Activated T-helper 2 cell treated with anti-CD3 and anti-CD28 coated beads, Interferon-gamma antibody, Interleukin-2, Interleukin-4, amounts not matched to agents 10 μg/mL and 5 μg/mL and 100 μg/mL, durations not matched to agents 14 hours and 24 hours and 36 hours (primary cell): ENCODE measurements around the gene CDC34. TPM values are rescaled to one million over a fixed set of nuclear protein-coding genes. Genes with fewer than 3 reads are reported as not detected.

Experiments
- DNase-seq: peaks from one replicate; pipeline ENCODE4 v3.0.0; 2021; ENCODE audit warnings: low spot score
- H3K27ac Mint-ChIP-seq: one replicate; pipeline ENCODE4 v1.8.0; 2021; ENCODE audit warnings: mixed read lengths
- H3K27me3 Mint-ChIP-seq: one replicate; pipeline ENCODE4 v1.8.0; 2021; ENCODE audit warnings: low read depth, mixed read lengths
- H3K36me3 Mint-ChIP-seq: one replicate; pipeline ENCODE4 v1.8.0; 2021; ENCODE audit warnings: low read depth, mixed read lengths
- H3K4me1 Mint-ChIP-seq: one replicate; pipeline ENCODE4 v1.8.0; 2021; ENCODE audit warnings: low read depth, mixed read lengths
- H3K4me3 Mint-ChIP-seq: one replicate; pipeline ENCODE4 v1.8.0; 2021; ENCODE audit warnings: low read depth, mild to moderate bottlenecking, moderate library complexity, mixed read lengths
- H3K9me3 Mint-ChIP-seq: one replicate; pipeline ENCODE4 v1.8.0; 2021; ENCODE audit warnings: mixed read lengths
- intact Hi-C: fragments of 100-400 bp; cut with micrococcal nuclease; formaldehyde crosslinking; loops from one replicate; pipeline ENCODE4 v1.15.1; 2023
- total RNA-seq: library from RNA; stranded (reverse); gene quantifications from 2 replicates; pipeline ENCODE4 v1.2.3, GENCODE V29; 2022

Gene CDC34
- total RNA-seq, 1 donor from 2014 or later = 53.7 TPM

DNA sequence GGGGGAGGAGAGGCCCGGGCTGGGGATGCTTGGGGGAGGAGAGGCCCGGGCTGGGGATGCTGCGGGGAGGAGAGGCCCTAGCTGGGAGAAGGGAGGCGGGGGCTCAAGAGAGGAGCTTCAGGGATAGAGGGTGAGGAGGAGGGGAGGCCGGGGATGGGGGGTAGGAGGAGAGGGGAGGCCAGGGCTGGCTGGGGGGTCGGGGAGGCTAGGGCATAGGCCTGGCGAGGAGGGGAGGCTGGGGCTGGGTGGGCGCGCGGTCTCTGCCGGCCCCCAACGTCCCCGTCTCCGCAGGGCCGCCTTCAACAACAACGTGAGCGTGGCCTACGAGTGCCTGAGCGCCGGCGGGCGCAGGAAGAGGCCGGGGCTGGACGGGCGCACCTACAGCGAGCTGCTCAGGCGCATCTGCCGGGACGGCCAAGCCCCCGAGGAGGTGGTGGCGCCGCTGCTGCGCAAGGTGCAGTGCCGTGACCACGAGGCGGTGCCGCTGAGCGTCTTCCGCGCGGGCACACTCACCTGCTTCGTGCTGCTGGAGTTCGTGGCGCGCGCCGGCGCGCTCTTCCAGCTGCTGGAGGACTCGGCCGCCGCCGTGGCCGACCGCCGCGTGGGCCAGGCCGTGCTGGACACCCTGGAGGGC lies 12.8 kb upstream of the CDC34 start:
- H3K36me3 Mint-ChIP-seq = peaks cover 6% of the 10 kb centered on the region
- intact Hi-C loops = no loop called here
- no peak overlapping the region for H3K27ac Mint-ChIP-seq
- DNase-seq = no peak
- H3K4me3 Mint-ChIP-seq = no peak overlapping the region
- peaks cover 3% of the 10 kb centered on the region for H3K4me1 Mint-ChIP-seq
- no peaks in the 10 kb centered on the region for H3K27me3 Mint-ChIP-seq
- H3K9me3 Mint-ChIP-seq = no peaks in the 10 kb centered on the region

DNA sequence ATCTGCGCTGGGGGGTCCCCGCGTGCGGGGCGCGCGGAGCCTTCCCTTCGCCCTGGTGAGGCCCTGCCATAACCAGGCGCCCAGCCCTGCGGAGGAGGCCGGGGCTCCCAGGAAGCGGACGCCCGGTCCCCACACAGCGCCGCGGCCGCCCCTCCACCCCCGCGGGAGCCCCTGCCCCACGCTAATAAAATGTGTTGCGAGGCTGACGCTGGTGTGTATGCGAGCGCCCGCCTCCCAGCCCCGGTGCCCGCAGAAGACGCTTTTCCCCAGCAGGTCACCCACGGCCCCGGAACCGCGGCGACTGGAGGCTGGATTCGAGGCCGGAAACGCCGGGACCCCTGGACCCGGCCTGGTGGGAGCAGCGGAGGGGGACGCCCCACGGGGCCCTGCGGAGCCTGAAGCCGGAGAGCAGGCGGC lies 12.1 kb upstream of the CDC34 start:
- H3K27me3 Mint-ChIP-seq = no peaks in the 10 kb centered on the region
- intact Hi-C loops = no loop called here
- H3K27ac Mint-ChIP-seq = no peak overlapping the region
- DNase-seq = no peak
- H3K4me1 Mint-ChIP-seq = peaks cover 3% of the 10 kb centered on the region
- no peaks in the 10 kb centered on the region for H3K9me3 Mint-ChIP-seq
- no peaks in the 10 kb centered on the region for H3K36me3 Mint-ChIP-seq
- no peak overlapping the region for H3K4me3 Mint-ChIP-seq

DNA sequence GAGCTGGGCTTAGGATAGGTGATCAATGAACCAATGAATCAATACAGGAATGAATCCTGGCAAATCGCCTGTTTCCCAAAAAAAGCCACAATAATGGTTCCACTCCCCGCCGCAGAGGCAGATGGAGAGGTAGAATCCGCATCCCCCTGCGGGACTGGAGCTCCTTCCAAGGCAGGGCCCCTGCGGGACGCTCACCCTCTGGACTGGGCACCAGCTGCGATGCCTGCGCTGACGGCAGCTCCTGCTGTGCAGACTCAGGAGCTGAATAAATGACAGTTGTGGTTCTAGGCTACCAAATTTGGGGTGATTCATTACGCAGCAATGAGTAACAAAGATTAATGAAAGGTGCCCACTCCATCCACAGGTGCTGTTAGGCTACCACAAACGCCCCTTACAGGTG lies 8.8 kb upstream of the CDC34 start:
- Mint-ChIP-seq H3K9me3 (no peaks in the 10 kb centered on the region), H3K4me3 (no peak overlapping the region), H3K4me1 (peaks cover 1% of the 10 kb centered on the region), H3K36me3 (no peaks in the 10 kb centered on the region), H3K27me3 (peaks cover 5% of the 10 kb centered on the region), H3K27ac (no peak overlapping the region)
- no peak for DNase-seq
- intact Hi-C loops = no loop called here

DNA sequence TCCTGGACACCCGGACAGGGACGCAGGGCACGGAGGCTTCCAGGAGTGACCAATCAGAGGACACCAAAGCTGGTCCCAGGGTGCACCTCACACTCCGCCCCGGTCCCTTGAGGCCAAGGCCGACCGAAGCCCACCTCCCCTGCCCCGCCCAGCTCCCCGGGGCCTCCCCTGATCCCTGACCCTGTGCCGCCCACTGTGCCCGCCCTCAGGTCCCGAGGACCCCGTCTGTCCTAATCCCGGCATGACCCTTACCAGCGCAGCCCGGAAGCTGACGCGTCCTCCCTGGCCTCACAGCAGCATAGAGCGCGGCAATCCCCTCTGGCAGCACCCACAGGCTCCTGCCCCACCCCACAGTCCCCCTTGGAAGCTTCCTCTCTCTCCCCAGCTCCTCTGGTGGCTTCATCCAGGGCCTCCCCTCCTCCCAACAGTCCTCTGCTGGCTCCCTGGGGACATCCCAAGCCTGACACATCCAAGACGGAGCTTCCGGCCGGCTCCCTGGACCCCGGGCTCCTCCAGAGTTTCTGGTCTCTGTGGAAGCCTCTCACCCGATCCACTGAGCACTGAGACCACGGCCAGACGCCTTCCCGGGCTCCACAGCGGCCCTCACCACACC lies 7.4 kb upstream of the CDC34 start:
- Mint-ChIP-seq H3K27ac (no peak overlapping the region), H3K4me1 (peaks cover 1% of the 10 kb centered on the region), H3K27me3 (peaks cover 5% of the 10 kb centered on the region), H3K36me3 (no peaks in the 10 kb centered on the region), H3K9me3 (no peaks in the 10 kb centered on the region), H3K4me3 (no peak overlapping the region)
- intact Hi-C loops = no loop called here
- DNase-seq = no peak

DNA sequence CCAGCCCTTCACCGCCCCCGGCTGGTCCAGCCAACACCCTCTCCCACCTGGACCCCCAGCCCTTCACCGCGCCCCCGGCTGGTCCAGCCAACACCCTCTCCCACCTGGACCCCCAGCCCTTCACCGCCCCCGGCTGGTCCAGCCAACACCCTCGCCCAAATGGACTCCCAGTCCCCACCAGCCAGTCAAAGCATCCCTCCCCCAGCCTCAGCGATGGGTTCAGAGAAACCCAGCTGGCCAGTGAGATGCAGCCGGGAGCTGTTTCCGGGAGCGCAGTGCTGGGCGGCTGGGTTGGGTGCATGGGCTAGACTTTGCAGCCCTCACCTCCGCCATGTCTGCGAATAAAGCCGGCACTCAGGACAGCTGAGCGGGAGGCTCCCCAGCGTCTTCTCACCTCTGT lies 6.5 kb upstream of the CDC34 start:
- no peak overlapping the region for H3K27ac Mint-ChIP-seq
- intact Hi-C loops = no loop called here
- peaks cover 5% of the 10 kb centered on the region for H3K27me3 Mint-ChIP-seq
- no peaks in the 10 kb centered on the region for H3K36me3 Mint-ChIP-seq
- H3K9me3 Mint-ChIP-seq = no peaks in the 10 kb centered on the region
- H3K4me1 Mint-ChIP-seq = peaks cover 2% of the 10 kb centered on the region
- DNase-seq = no peak
- no peak overlapping the region for H3K4me3 Mint-ChIP-seq

DNA sequence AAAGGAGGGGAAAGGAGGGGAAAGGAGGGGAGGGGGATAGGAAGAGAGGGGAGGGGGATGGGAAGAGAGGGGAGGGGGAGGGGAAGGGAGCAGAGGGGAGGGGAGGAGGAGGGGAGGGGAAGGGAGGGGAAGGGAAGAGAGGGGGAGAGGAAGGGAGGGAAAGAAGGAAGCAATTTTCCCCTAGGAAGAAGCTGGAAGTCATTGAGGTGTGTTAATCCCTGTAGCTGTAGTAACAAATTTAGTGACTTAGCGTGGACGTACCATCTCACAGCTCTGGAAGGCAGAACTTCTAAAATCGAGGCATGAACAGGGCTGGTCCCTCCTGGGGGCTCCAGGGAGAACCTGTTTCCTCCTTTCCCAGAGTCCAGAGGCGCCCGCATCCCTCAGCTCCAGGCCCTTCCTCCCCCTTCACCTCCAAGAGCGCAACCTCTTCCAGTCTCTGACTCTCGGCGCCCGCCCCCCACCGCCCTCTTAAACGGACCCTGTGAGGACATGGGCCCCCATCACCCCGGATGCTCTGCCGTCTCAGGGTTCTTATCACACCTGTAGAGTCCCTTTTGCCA lies 5.6 kb upstream of the CDC34 start:
- H3K4me1 Mint-ChIP-seq = peaks cover 3% of the 10 kb centered on the region
- H3K27me3 Mint-ChIP-seq = peaks cover 5% of the 10 kb centered on the region
- H3K4me3 Mint-ChIP-seq = no peak overlapping the region
- no peak overlapping the region for H3K27ac Mint-ChIP-seq
- intact Hi-C loops = no loop called here
- no peaks in the 10 kb centered on the region for H3K36me3 Mint-ChIP-seq
- DNase-seq = no peak
- H3K9me3 Mint-ChIP-seq = no peaks in the 10 kb centered on the region

DNA sequence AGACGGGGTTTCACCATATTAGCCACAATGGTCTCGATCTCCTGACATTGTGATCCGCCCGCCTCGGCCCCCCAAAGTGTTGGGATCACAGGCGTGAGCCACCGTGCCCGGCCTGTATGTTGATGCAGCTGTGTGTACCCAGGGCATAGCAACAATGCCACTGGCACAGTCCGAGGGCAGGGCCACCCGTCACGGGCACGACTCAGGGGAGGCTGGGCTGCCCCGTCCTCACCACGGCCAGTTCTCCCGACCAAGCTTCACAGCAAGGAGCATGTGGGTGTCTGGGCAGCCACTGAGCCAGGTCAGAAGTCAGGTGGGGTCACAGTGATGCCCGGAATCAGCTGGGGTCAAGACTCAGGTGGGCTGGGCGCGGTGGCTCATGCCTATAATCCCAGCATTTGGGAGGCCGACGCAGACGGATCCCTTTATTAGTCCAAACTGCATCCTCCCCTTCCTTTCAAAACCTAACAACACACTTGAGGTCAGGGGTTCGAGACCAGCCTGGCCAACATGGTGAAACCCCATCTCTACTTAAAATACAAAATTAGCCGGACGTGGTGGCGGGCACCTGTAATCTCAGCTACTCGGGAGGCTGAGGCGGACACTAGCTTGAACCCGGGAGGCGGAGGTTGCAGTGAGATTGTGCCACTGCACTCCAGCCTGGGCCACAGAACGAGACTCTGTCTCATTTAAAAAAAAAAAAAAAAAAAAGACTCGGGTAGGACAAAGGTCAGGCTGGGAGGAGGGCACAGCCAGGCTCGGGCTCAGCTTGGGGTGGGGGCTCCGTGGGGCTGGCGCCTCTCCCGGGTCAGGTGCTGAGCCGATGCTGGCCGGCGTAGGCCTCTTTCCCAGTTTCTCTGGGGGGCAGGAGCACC lies 1.2 kb upstream of the CDC34 start:
- Mint-ChIP-seq H3K9me3 (no peaks in the 10 kb centered on the region), H3K4me3 (peak overlapping the region; percentile 83), H3K36me3 (peaks cover 3% of the 10 kb centered on the region), H3K27me3 (peaks cover 3% of the 10 kb centered on the region), H3K4me1 (peaks cover 4% of the 10 kb centered on the region), H3K27ac (peak overlapping the region; percentile 88)
- intact Hi-C loops = loop anchor here (1.0 to 10.0 kb wide), 4 partner anchors 19 to 104 kb away; partner anchors contain the start of genes BSG, FGF22, POLRMT and TPGS1
- no peak for DNase-seq

DNA sequence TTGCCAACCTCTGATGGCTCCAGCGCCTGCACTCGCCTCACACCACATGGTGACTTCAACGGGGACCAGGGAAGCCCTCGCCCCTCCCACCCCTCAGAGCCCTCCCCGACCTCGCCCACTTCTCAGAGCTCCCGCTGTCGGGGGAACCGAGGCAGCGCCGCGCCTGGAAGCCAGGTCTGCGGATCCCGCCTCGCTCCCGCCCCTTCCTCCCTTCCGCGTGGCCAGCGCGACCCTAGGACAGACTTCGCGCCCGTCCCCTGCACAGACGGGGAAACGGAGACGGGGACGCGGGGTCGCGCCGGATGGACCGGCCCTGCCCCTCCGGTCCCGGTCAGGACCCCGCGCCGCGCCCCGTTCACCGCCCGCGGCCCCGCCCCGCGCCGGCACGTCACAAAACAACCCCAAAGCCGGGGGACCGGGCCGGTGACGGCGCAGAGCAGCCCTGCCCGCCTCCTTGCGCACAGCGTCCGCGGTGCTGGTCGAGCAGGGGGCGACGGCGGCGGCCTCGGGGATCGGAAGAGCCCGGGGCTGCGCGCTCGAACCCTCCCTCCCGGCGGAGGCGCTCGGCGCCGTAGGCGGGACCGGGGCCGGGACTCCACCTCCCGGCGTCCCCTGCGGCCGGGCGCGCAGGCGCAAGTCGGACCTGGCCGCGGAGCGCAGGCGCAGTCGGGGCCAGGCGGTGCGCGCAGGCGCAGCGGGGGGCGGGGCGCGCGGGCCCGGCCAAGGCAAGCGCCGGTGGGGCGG lies 379 bp upstream of the CDC34 start:
- intact Hi-C loops = loop anchor here (1.0 to 10.0 kb wide), 4 partner anchors 20 to 104 kb away; partner anchors contain the start of genes BSG, FGF22, POLRMT and TPGS1
- Mint-ChIP-seq H3K4me1 (peaks cover 4% of the 10 kb centered on the region), H3K4me3 (peak overlapping the region; percentile 83), H3K36me3 (peaks cover 3% of the 10 kb centered on the region), H3K27ac (peak overlapping the region; percentile 88), H3K9me3 (no peaks in the 10 kb centered on the region), H3K27me3 (peaks cover 1% of the 10 kb centered on the region)
- DNase-seq = peak; percentile 90

DNA sequence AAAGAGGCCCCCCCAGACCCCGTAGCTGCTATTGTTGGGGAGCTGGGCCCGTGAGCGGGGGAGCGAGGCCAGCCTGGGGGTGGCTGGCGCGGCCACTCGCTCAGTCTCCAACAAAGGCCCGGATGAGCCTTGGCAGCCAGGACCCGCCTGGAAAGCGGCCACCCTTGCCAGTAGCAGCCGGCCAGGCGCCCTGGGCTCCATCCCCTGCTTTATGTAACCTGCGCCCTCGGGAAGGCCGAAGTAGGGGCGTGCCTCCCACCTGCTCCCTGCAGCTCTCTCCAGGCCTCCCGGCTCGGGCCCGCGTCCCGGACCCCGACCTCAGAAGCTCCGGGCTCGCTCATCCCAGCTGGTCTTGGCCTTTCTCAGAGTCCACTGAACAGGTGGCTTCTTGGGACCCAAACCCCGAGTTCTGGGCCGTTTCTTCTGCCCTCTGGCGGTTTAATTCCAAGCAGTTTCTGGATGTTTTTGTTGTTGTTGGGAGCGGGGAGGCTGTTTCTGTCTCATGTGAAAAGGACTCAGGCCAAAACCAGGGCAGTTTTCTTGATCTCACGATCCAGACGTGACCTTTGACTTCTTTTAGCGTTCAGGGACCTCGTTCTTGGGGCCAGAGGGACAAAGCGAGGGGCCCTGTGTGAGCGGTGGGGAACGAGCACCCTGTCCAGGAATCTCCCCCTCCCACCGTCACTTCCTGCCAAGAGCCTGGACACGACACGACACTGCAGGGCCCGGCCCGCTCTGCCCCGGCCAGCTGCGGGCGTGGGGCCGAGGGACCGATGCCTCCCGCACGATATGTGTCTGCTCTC lies 1.2 kb downstream of the CDC34 start:
- H3K4me3 Mint-ChIP-seq = peak overlapping the region; percentile 84
- peaks cover 3% of the 10 kb centered on the region for H3K36me3 Mint-ChIP-seq
- no peak for DNase-seq
- peak overlapping the region; percentile 88 for H3K27ac Mint-ChIP-seq
- H3K27me3 Mint-ChIP-seq = no peaks in the 10 kb centered on the region
- H3K9me3 Mint-ChIP-seq = no peaks in the 10 kb centered on the region
- intact Hi-C loops = loop anchor here (10.0 kb wide), 1 partner anchor 102 kb away; the partner anchor contains the start of genes FGF22 and POLRMT
- H3K4me1 Mint-ChIP-seq = peaks cover 3% of the 10 kb centered on the region

DNA sequence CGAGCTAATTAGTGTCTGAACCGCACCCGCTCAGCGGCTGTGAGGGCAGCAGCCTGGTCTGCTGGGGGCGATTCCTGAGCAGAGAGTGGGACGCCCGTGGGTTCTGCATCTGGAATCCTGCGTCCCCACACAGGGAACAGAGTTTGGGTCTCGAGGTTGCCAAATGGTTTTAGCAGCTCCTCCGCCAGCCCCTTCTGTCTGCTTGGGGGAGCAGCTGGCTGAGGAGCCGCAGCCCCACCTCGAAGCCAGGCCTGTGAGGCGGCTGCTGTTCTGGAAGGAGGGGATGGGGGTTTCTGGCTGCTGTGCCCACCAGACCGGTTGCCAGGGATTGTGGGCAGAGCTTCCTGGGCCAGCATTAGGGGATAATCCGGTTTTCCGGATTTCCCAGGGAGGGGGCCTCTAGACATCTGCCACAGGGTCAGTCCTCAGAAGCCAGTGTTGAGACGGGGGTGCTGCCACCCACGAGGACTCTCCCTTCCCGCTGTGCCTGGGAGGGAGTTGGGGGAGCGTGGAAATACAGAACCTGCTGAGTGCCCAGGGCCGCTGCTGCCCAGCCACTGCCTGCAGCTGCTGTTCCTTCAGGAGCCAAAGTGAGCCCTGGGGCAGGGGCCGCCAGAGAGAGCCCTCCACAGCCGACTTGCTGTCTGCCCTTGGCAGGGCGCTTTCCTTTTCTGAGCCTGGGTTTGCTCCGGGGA lies 2.0 kb downstream of the CDC34 start:
- Mint-ChIP-seq H3K27me3 (no peaks in the 10 kb centered on the region), H3K36me3 (peaks cover 10% of the 10 kb centered on the region), H3K9me3 (no peaks in the 10 kb centered on the region), H3K4me3 (peak overlapping the region; percentile 84), H3K4me1 (peaks cover 3% of the 10 kb centered on the region), H3K27ac (peak overlapping the region; percentile 88)
- DNase-seq = no peak
- intact Hi-C loops = loop anchor here (10.0 kb wide), 1 partner anchor 101 kb away; the partner anchor contains the start of genes FGF22 and POLRMT

DNA sequence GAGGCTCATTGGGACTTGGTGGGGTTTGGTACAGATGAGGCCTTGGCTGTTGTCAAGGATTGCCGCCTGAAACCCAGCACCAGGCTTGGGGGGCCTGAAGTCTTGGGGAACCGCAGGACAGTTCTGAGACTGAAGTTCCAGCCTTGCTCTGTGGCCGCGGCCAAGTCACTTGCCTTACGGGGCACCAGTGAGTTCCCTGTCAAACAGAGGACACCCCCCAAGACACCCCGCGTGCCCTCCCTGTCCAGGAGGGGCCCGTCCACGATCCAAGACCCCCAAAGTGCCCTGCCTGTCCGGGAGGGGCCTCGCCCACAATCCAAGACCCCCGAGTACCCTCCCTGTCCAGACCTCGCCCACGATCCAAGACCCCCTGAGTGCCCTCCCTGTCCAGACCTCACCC lies 2.5 kb downstream of the CDC34 start:
- Mint-ChIP-seq H3K4me1 (peaks cover 3% of the 10 kb centered on the region), H3K9me3 (no peaks in the 10 kb centered on the region), H3K27me3 (no peaks in the 10 kb centered on the region), H3K4me3 (peak overlapping the region; percentile 84), H3K27ac (no peak overlapping the region), H3K36me3 (peaks cover 15% of the 10 kb centered on the region)
- intact Hi-C loops = loop anchor here (10.0 kb wide), 1 partner anchor 101 kb away; the partner anchor contains the start of genes FGF22 and POLRMT
- no peak for DNase-seq
